ENCODE data around the gene RAB11FIP4.

DNA sequence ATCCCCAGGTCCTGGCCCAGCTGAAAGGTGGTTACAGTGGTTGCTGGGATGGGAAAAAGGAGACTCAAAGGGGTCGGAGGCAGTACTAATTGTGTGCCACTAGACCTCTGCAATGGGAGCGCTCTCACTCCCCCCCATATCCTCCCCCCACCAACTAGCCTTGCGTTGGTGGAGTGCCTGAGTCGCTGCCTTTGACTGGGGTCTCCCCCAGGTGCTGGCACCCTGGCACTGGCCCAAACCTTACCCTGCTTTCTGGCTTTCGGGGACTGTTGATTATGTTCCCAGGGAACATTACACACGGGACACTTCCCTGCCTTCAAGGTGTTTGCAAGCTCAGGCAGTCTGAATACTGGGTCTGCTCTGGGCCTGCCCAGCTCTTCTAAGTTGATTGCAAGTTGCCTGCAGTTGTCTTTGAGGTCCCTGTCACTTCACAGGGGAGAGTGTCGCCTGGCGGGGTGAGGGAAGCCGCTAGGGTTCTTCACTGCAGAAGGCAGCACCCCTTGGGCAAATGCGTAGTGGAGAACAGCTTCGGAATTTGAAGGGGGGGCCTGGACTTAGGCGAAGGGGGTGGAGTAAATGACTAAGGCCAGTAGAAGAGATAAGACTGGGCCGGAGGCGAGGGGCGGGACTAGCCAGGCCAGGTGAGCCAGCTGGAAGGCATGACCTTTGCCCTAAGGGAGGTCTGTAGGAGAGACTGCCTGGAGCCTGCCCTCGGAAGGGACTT lies 98.0 kb downstream of the RAB11FIP4 start:
- TF ChIP-seq, protein P1, sequence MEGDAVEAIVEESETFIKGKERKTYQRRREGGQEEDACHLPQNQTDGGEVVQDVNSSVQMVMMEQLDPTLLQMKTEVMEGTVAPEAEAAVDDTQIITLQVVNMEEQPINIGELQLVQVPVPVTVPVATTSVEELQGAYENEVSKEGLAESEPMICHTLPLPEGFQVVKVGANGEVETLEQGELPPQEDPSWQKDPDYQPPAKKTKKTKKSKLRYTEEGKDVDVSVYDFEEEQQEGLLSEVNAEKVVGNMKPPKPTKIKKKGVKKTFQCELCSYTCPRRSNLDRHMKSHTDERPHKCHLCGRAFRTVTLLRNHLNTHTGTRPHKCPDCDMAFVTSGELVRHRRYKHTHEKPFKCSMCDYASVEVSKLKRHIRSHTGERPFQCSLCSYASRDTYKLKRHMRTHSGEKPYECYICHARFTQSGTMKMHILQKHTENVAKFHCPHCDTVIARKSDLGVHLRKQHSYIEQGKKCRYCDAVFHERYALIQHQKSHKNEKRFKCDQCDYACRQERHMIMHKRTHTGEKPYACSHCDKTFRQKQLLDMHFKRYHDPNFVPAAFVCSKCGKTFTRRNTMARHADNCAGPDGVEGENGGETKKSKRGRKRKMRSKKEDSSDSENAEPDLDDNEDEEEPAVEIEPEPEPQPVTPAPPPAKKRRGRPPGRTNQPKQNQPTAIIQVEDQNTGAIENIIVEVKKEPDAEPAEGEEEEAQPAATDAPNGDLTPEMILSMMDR (IDR thresholded peaks at IDR 0.05; ENCODE audit: insufficient read depth, low read length), result no peak
- TF ChIP-seq POLR2AphosphoS5 (IDR thresholded peaks at IDR 0.05; ENCODE audit: low read depth), result no peak
- TF ChIP-seq, protein P2, sequence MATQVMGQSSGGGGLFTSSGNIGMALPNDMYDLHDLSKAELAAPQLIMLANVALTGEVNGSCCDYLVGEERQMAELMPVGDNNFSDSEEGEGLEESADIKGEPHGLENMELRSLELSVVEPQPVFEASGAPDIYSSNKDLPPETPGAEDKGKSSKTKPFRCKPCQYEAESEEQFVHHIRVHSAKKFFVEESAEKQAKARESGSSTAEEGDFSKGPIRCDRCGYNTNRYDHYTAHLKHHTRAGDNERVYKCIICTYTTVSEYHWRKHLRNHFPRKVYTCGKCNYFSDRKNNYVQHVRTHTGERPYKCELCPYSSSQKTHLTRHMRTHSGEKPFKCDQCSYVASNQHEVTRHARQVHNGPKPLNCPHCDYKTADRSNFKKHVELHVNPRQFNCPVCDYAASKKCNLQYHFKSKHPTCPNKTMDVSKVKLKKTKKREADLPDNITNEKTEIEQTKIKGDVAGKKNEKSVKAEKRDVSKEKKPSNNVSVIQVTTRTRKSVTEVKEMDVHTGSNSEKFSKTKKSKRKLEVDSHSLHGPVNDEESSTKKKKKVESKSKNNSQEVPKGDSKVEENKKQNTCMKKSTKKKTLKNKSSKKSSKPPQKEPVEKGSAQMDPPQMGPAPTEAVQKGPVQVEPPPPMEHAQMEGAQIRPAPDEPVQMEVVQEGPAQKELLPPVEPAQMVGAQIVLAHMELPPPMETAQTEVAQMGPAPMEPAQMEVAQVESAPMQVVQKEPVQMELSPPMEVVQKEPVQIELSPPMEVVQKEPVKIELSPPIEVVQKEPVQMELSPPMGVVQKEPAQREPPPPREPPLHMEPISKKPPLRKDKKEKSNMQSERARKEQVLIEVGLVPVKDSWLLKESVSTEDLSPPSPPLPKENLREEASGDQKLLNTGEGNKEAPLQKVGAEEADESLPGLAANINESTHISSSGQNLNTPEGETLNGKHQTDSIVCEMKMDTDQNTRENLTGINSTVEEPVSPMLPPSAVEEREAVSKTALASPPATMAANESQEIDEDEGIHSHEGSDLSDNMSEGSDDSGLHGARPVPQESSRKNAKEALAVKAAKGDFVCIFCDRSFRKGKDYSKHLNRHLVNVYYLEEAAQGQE (IDR thresholded peaks at IDR 0.05; ENCODE audit: insufficient replicate concordance, low read depth), result no peak
